ENCODE results near the gene MBD5. TPM values are rescaled to one million over a fixed set of nuclear protein-coding genes. Genes with fewer than 3 reads are reported as not detected.

The MBD5 gene
- total and polyA plus RNA-seq, 11 donors: 6.8 to 44.4 (median 24.9) TPM

- 58 to 63% (median 61%) methylated on average over 2 of the region's 2 CpGs for WGBS, 4 donors
- Histone ChIP-seq H3K27ac (no peak overlapping the region), H3K36me3 (peaks cover 0 to 6% (median 0%) of the 10 kb centered on the region in 9 donors), H3K27me3 (no peaks in the 10 kb centered on the region), H3K4me1 (no peaks in the 10 kb centered on the region), H3K9me3 (no peaks in the 10 kb centered on the region), H3K4me3 (no peak overlapping the region)
- TF ChIP-seq CTCF (IDR thresholded peaks at IDR 0.05) (no peak), POLR2A (IDR thresholded peaks at IDR 0.05) (no peak)
- intact Hi-C loops (cut with DNase I): no loop called here
- DNase-seq (no peak), ATAC-seq (no peak)
Measured at GRCh38 chr2:148495586-148495985, 474.7 kb downstream of the MBD5 start.

GRCh38 chr2:148501545-148501944 lies 480.7 kb downstream of the MBD5 start:
- Histone ChIP-seq H3K4me3 (no peak overlapping the region), H3K9me3 (no peaks in the 10 kb centered on the region), H3K27ac (no peak overlapping the region), H3K4me1 (peaks cover 0 to 2% (median 0%) of the 10 kb centered on the region in 12 donors), H3K36me3 (peaks cover 0 to 7% (median 0%) of the 10 kb centered on the region in 9 donors), H3K27me3 (no peaks in the 10 kb centered on the region)
- DNase-seq: no peak
- intact Hi-C loops (cut with DNase I): loop anchor here in 2 of 10 donors (10.0 kb wide), 2 partner anchors 507 to 517 kb away; no protein-coding TSS in a partner anchor
- WGBS, 4 donors: 15 to 46% (median 29%) methylated on average over 1 of the region's 1 CpG
- TF ChIP-seq POLR2A (IDR thresholded peaks at IDR 0.05): no peak
- TF ChIP-seq CTCF (IDR thresholded peaks at IDR 0.05): no peak
- ATAC-seq: no peak

- no peaks in the 10 kb centered on the region for H3K27me3 ChIP-seq
- peaks cover 0 to 2% (median 0%) of the 10 kb centered on the region in 12 donors for H3K4me1 ChIP-seq
- no peaks in the 10 kb centered on the region for H3K9me3 ChIP-seq
- intact Hi-C loops (cut with DNase I): loop anchor here in 2 of 10 donors (10.0 kb wide), 2 partner anchors 509 to 519 kb away; no protein-coding TSS in a partner anchor
- no peak for TF ChIP-seq CTCF (IDR thresholded peaks at IDR 0.05)
- TF ChIP-seq POLR2A (IDR thresholded peaks at IDR 0.05): no peak
- DNase-seq (no peak), ATAC-seq (no peak)
- peaks cover 0 to 5% (median 0%) of the 10 kb centered on the region in 9 donors for H3K36me3 ChIP-seq
- no peak overlapping the region for H3K4me3 ChIP-seq
- WGBS, 4 donors: 57 to 70% (median 66%) methylated on average over 2 of the region's 2 CpGs
- H3K27ac ChIP-seq: no peak overlapping the region
Measured at GRCh38 chr2:148503516-148503915, 482.6 kb downstream of the MBD5 start.

GRCh38 chr2:148507970-148508369 lies 487.1 kb downstream of the MBD5 start:
- Histone ChIP-seq H3K27ac (no peak overlapping the region), H3K9me3 (no peaks in the 10 kb centered on the region), H3K36me3 (peaks cover 0 to 12% (median 0%) of the 10 kb centered on the region in 9 donors), H3K4me3 (no peak overlapping the region), H3K27me3 (no peaks in the 10 kb centered on the region), H3K4me1 (peaks cover 0 to 17% (median 7%) of the 10 kb centered on the region in 12 donors)
- TF ChIP-seq POLR2A (IDR thresholded peaks at IDR 0.05): no peak
- no peak for TF ChIP-seq CTCF (IDR thresholded peaks at IDR 0.05)
- DNase-seq (peak in 1 of 5 donors; percentile 36), ATAC-seq (peak in 3 of 4 donors; percentile 12 to 45 (median 28))
- intact Hi-C loops (cut with DNase I): loop anchor here in 9 of 10 donors (2.0 to 10.0 kb wide), 8 partner anchors 513 to 571 kb away; no protein-coding TSS in a partner anchor
- WGBS, 4 donors: 58 to 69% (median 63%) methylated on average over 3 of the region's 3 CpGs
